ENCODE data around the gene CNIH2.

The CNIH2 gene

GRCh38 chr11:66277471-66278362, at the start of gene CNIH2:
CNIH2 (plus strand) TSS chr11:66278175; CDS start chr11:66278457, 282 bp downstream.
- TF ChIP-seq, protein P1, sequence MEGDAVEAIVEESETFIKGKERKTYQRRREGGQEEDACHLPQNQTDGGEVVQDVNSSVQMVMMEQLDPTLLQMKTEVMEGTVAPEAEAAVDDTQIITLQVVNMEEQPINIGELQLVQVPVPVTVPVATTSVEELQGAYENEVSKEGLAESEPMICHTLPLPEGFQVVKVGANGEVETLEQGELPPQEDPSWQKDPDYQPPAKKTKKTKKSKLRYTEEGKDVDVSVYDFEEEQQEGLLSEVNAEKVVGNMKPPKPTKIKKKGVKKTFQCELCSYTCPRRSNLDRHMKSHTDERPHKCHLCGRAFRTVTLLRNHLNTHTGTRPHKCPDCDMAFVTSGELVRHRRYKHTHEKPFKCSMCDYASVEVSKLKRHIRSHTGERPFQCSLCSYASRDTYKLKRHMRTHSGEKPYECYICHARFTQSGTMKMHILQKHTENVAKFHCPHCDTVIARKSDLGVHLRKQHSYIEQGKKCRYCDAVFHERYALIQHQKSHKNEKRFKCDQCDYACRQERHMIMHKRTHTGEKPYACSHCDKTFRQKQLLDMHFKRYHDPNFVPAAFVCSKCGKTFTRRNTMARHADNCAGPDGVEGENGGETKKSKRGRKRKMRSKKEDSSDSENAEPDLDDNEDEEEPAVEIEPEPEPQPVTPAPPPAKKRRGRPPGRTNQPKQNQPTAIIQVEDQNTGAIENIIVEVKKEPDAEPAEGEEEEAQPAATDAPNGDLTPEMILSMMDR (conservative IDR thresholded peaks at IDR 0.05; ENCODE audit: low read depth, low read length) = no peak
- peaks cover 23% of the 10 kb centered on the region for H3K4me1 ChIP-seq (ENCODE audit: low read depth, poor library complexity, severe bottlenecking)
- 0 out of 2 replicates have a peak, but pooled peaks cover 2% of the 10 kb centered on the region for H3K36me3 ChIP-seq (ENCODE audit: insufficient read depth)
- peak within 1 kb of the TSS; percentile 57; the same call in 1 of the 2 replicates for H3K4me2 ChIP-seq
- no peak within 1 kb of the TSS for H3K4me3 ChIP-seq (IDR thresholded peaks at IDR 0.05; ENCODE audit: insufficient read depth, low read depth, low read length)
- peaks cover 4% of the 10 kb centered on the region; the same call in 1 of the 2 replicates for H3K27me3 ChIP-seq (ENCODE audit: insufficient read depth, low read depth)
- no peak within 1 kb of the TSS for H2AFZ ChIP-seq (ENCODE audit: low read depth)
- no peaks in the 10 kb centered on the region for H3K79me2 ChIP-seq (ENCODE audit: insufficient read depth, low read depth)
- no peak within 1 kb of the TSS for H3K9ac ChIP-seq
- no peak within 1 kb of the TSS for H3K27ac ChIP-seq
- H4K20me1 ChIP-seq (ENCODE audit: insufficient read depth) = no peaks in the 10 kb centered on the region

DNA sequence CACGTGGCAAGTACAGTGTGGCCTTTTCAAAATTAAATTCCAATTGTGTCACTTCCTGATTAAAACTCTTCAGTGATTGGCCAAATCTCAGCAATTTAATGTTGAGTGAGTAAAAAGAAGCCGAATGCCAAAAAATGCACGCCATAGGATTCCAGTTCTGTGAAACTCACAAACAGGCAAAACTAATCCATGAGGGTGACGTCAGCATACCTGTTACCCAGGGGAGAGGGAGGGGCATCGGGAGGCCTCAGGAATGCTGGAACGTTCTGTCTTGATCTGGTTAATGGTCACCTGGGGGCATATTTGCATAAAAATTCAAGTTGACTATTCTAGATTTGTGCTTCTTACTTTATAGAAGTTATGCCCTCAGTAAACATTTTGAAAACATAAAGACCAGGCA, 49.5 kb upstream of the CNIH2 start:
- H3K4me2 ChIP-seq = no peak overlapping the region
- no peaks in the 10 kb centered on the region for H3K79me2 ChIP-seq (ENCODE audit: insufficient read depth, low read depth)
- H3K9ac ChIP-seq = no peak overlapping the region
- no peaks in the 10 kb centered on the region for H3K27me3 ChIP-seq (ENCODE audit: insufficient read depth, low read depth)
- no peak overlapping the region for H2AFZ ChIP-seq (ENCODE audit: low read depth)
- H3K4me3 ChIP-seq (IDR thresholded peaks at IDR 0.05; ENCODE audit: insufficient read depth, low read depth, low read length) = no peak overlapping the region
- H4K20me1 ChIP-seq (ENCODE audit: insufficient read depth) = no peaks in the 10 kb centered on the region
- peaks cover under 1% of the 10 kb centered on the region for H3K4me1 ChIP-seq (ENCODE audit: low read depth, poor library complexity, severe bottlenecking)
- TF ChIP-seq, protein P1 (conservative IDR thresholded peaks at IDR 0.05; ENCODE audit: low read depth, low read length) = no peak
- no peaks in the 10 kb centered on the region for H3K36me3 ChIP-seq (ENCODE audit: insufficient read depth)
- no peak overlapping the region for H3K27ac ChIP-seq

DNA sequence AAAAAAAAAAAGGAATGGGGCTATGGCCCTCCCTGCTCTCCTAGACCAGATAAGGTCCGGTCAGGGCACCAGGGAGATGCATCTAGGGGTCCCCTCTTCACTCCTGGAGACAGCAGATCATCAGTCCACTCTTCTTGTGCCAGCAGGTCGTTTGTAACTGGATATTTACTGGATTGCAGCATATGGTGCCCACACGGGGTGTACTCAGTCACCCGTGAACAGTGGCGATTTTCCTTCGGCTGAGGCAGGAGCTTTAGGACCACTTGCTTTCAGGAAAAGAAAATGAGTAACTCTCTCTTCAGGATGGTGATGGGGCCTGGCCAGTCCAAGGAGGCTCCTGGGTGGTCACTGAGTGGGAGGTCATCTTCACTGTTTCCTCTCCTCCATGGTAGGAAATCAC, 47.8 kb upstream of the CNIH2 start:
- H3K27me3 ChIP-seq (ENCODE audit: insufficient read depth, low read depth) = no peaks in the 10 kb centered on the region
- no peaks in the 10 kb centered on the region for H3K79me2 ChIP-seq (ENCODE audit: insufficient read depth, low read depth)
- TF ChIP-seq, protein P1 (conservative IDR thresholded peaks at IDR 0.05; ENCODE audit: low read depth, low read length) = no peak
- no peak overlapping the region for H3K27ac ChIP-seq
- H3K4me2 ChIP-seq = no peak overlapping the region
- no peak overlapping the region for H3K9ac ChIP-seq
- H4K20me1 ChIP-seq (ENCODE audit: insufficient read depth) = no peaks in the 10 kb centered on the region
- no peak overlapping the region for H3K4me3 ChIP-seq (IDR thresholded peaks at IDR 0.05; ENCODE audit: insufficient read depth, low read depth, low read length)
- H3K4me1 ChIP-seq (ENCODE audit: low read depth, poor library complexity, severe bottlenecking) = no peaks in the 10 kb centered on the region
- no peak overlapping the region for H2AFZ ChIP-seq (ENCODE audit: low read depth)
- no peaks in the 10 kb centered on the region for H3K36me3 ChIP-seq (ENCODE audit: insufficient read depth)

- no peak overlapping the region for H3K4me3 ChIP-seq (IDR thresholded peaks at IDR 0.05; ENCODE audit: insufficient read depth, low read depth, low read length)
- no peak overlapping the region for H2AFZ ChIP-seq (ENCODE audit: low read depth)
- H3K27me3 ChIP-seq (ENCODE audit: insufficient read depth, low read depth) = no peaks in the 10 kb centered on the region
- no peak overlapping the region for H3K4me2 ChIP-seq
- no peaks in the 10 kb centered on the region for H3K36me3 ChIP-seq (ENCODE audit: insufficient read depth)
- no peak overlapping the region for H3K27ac ChIP-seq
- no peaks in the 10 kb centered on the region for H3K79me2 ChIP-seq (ENCODE audit: insufficient read depth, low read depth)
- no peak overlapping the region for H3K9ac ChIP-seq
- no peaks in the 10 kb centered on the region for H4K20me1 ChIP-seq (ENCODE audit: insufficient read depth)
- TF ChIP-seq, protein P1 (conservative IDR thresholded peaks at IDR 0.05; ENCODE audit: low read depth, low read length) = no peak
- no peaks in the 10 kb centered on the region for H3K4me1 ChIP-seq (ENCODE audit: low read depth, poor library complexity, severe bottlenecking)
These were observed 47.0 kb upstream of the CNIH2 start for GRCh38 chr11:66230978-66231377.

All from KMS-11 (cell line).